Esophagus squamous epithelium (tissue), 5 donors: ENCODE results near the gene CSTF1. TPM values are rescaled to one million over a fixed set of nuclear protein-coding genes. Genes with fewer than 3 reads are reported as not detected.

ENCODE experiments used
- DNase-seq: peaks from one replicate; lab custom pipeline; 2025; lab: John Stamatoyannopoulos, UW
- H3K27ac ChIP-seq, 4 donors: fragments of 200-600 bp; sonication (generic); one replicate each; pipeline ENCODE4 v1.5.1; 2016 to 2019; ENCODE audit warnings: mild to moderate bottlenecking in 1 of 4
- H3K27me3 ChIP-seq, 4 donors: fragments of 200-600 bp; sonication (generic); 1 replicate in 3 of 4; 2 replicates in 1 of 4; pipeline versions ENCODE4 v1.5.1 to v1.6.0; 2017 to 2021; ENCODE audit warnings: antibody characterized with exemption in 1 of 4
- H3K36me3 ChIP-seq, 3 donors: fragments of 200-600 bp; sonication (generic); one replicate each; pipeline ENCODE4 v1.5.1; 2016 to 2019
- H3K4me1 ChIP-seq, 3 donors: fragments of 200-600 bp; sonication (generic); one replicate each; pipeline ENCODE4 v1.5.1; 2017 to 2019
- H3K4me3 ChIP-seq, 4 donors: fragments of 200-600 bp; sonication (generic); 1 replicate in 3 of 4; 2 replicates in 1 of 4; pipeline ENCODE4 v1.5.1; 2016 to 2019; ENCODE audit warnings: mild to moderate bottlenecking in 2 of 4, moderate library complexity in 1 of 4
- H3K9me3 ChIP-seq, 3 donors: fragments of 200-600 bp; sonication (generic); one replicate each; pipeline ENCODE4 v1.5.1; 2016 to 2019
- POLR2A ChIP-seq, 4 donors: fragments of 450-650 bp; IDR thresholded peaks; one replicate each; pipeline ENCODE4 v1.6.1; 2017; ENCODE audit warnings: antibody characterized with exemption in 4 of 4, mild to moderate bottlenecking in 4 of 4, moderate library complexity in 3 of 4
- WGBS, 2 donors: methylation state at CpG; one replicate each; pipeline ENCODE4 v1.1.5; 2018; 5-methylcytosine and 5-hydroxymethylcytosine counted together
- intact Hi-C: fragments of 100-400 bp; cut with DNase I; formaldehyde crosslinking; loops from one replicate; pipeline ENCODE4 v1.15.0; 2022
- total RNA-seq, 4 donors: library from RNA; depleted of rRNA; stranded (reverse); fragments of >200 nt; gene quantifications; one replicate each; pipeline ENCODE4 v1.1.0, GENCODE V29; 2016
- TF ChIP-seq, protein P1 (sequence below), 6 experiments: fragments of 450-650 bp in 4 of 6; fragments of 200-600 bp in 2 of 6; sonication (generic) in 2 of 6; IDR thresholded peaks; one replicate each; pipeline ENCODE4 v1.5.1; 2016 to 2019; ENCODE audit warnings: antibody characterized with exemption in 6 of 6, mild to moderate bottlenecking in 4 of 6, moderate library complexity in 4 of 6
- donor health status: DM: yes; HTN: yes; CAD: no.

Gene CSTF1
- total RNA-seq, 4 donors from 2014 or later = 13.2 to 33.5 (median 24.1) TPM

DNA sequence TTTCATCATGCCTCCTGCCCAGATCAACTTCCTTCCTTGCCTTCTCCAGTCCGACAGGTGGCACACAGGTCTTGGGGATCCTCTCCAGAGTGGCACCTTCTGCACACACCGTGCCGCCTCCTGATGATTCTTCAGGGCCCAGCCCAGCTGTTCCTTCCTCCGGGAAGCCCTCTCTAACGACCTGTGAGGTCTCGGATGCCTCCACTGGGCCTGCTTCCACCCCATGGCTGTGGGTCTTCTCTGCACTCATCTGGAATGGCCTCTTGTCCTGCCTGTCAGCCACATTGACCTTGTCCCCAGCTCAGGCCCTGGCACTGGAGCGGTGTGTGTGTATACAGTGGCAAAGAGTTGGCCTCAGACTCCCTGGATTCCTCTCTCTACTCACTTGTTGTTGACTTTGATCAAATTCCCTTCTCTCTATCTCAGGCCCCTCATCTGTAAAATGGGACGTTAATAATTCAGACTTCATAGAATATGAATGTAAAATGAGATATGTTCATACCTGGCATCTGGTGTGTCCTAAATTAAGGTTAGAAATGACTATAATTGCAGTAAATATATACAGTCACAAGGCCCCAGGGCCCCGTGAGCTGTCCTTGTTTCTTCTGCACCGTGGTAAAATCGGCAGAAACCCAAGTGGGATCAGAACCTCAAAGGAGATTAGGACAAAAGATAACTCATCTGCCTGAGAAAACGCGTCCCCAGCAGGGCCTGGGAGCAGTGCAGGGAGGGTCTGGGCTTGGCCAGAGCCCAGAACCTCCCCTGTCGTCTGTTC lies 32.1 kb upstream of the CSTF1 start:
- 70 to 71% methylated on average over 14 of the region's 14 CpGs for WGBS, 2 donors
- no peak for TF ChIP-seq POLR2A (IDR thresholded peaks at IDR 0.05)
- TF ChIP-seq, protein P1, sequence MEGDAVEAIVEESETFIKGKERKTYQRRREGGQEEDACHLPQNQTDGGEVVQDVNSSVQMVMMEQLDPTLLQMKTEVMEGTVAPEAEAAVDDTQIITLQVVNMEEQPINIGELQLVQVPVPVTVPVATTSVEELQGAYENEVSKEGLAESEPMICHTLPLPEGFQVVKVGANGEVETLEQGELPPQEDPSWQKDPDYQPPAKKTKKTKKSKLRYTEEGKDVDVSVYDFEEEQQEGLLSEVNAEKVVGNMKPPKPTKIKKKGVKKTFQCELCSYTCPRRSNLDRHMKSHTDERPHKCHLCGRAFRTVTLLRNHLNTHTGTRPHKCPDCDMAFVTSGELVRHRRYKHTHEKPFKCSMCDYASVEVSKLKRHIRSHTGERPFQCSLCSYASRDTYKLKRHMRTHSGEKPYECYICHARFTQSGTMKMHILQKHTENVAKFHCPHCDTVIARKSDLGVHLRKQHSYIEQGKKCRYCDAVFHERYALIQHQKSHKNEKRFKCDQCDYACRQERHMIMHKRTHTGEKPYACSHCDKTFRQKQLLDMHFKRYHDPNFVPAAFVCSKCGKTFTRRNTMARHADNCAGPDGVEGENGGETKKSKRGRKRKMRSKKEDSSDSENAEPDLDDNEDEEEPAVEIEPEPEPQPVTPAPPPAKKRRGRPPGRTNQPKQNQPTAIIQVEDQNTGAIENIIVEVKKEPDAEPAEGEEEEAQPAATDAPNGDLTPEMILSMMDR (IDR thresholded peaks at IDR 0.05) = no peak
- H3K36me3 ChIP-seq = peaks cover 0 to 24% (median 2%) of the 10 kb centered on the region in 3 donors
- no peak for DNase-seq
- no peaks in the 10 kb centered on the region for H3K9me3 ChIP-seq
- H3K27ac ChIP-seq = peak overlapping the region; percentile 76 to 94 (median 88)
- intact Hi-C loops = no loop called here
- no peaks in the 10 kb centered on the region for H3K27me3 ChIP-seq
- H3K4me3 ChIP-seq = peak overlapping the region; percentile 69 to 96 (median 94)
- H3K4me1 ChIP-seq = peaks cover 12 to 51% (median 16%) of the 10 kb centered on the region in 3 donors

DNA sequence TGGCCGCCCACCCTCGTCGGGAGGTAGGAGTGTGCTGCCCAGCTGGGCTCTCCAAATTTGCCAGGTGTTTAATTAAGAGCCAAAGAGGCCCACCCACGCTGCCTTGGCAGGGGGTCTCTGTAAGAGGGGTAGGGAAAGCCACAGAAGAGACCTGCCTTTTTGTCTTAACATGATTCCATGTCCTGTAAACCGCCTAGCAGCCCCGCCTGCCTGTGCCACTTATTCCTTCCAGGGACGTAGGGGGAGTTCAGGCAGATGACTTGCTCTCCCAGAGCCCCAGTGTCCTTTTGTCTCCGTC lies 31.6 kb upstream of the CSTF1 start:
- WGBS, 2 donors = 79% methylated on average over 7 to 8 of the region's 8 CpGs
- no peak overlapping the region for H3K4me3 ChIP-seq
- TF ChIP-seq, protein P1 (IDR thresholded peaks at IDR 0.05) = no peak
- TF ChIP-seq POLR2A (IDR thresholded peaks at IDR 0.05) = no peak
- peaks cover 12 to 51% (median 16%) of the 10 kb centered on the region in 3 donors for H3K4me1 ChIP-seq
- peaks cover 0 to 29% (median 8%) of the 10 kb centered on the region in 3 donors for H3K36me3 ChIP-seq
- no peak for DNase-seq
- no peaks in the 10 kb centered on the region for H3K27me3 ChIP-seq
- intact Hi-C loops = no loop called here
- H3K9me3 ChIP-seq = no peaks in the 10 kb centered on the region
- H3K27ac ChIP-seq = no peak overlapping the region

GRCh38 chr20:56361900-56362299 lies 30.5 kb upstream of the CSTF1 start:
- H3K4me3 ChIP-seq = no peak overlapping the region
- no peak for TF ChIP-seq POLR2A (IDR thresholded peaks at IDR 0.05)
- TF ChIP-seq, protein P1 (IDR thresholded peaks at IDR 0.05) = no peak
- H3K36me3 ChIP-seq = peaks cover 0 to 40% (median 9%) of the 10 kb centered on the region in 3 donors
- peaks cover 12 to 47% (median 16%) of the 10 kb centered on the region in 3 donors for H3K4me1 ChIP-seq
- H3K27me3 ChIP-seq = no peaks in the 10 kb centered on the region
- no peak overlapping the region for H3K27ac ChIP-seq
- DNase-seq = no peak
- WGBS, 2 donors = 79 to 87% methylated on average over 5 to 7 of the region's 8 CpGs
- no peaks in the 10 kb centered on the region for H3K9me3 ChIP-seq
- intact Hi-C loops = no loop called here

DNA sequence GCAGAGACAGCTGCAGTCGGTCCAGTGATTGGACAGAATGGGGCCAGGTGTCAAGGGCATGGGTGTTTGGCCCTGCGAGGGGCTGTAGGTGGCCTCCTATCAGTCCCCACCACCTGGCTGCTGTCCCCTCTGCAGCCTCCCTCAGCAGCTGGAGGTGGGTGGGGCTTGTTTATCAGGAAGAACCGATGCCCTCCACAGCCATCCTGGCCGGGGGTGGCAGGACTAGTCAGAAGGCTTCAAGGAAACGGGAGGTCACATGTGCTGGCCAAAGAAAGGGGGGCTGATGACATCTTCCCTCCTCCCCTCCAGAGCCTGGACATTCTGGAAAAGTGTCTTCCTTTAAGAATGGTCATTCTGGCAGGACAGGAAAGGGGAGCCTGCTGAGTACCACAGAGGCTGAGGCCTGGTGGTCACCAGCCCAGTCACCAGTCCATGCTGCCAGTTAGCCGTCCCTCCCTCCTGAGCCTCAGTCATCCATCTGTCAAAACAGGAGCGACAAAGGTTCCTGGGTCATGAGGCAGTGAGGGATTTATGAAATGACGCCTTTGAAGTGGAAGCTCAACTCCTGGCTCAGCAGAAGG lies 29.5 kb upstream of the CSTF1 start:
- DNase-seq = no peak
- 73 to 80% methylated on average over 3 to 4 of the region's 8 CpGs for WGBS, 2 donors
- Histone ChIP-seq H3K27me3 (no peaks in the 10 kb centered on the region), H3K36me3 (peaks cover 0 to 50% (median 13%) of the 10 kb centered on the region in 3 donors), H3K4me1 (peaks cover 12 to 46% (median 16%) of the 10 kb centered on the region in 3 donors), H3K27ac (no peak overlapping the region), H3K4me3 (no peak overlapping the region), H3K9me3 (no peaks in the 10 kb centered on the region)
- TF ChIP-seq, protein P1 (IDR thresholded peaks at IDR 0.05) = no peak
- TF ChIP-seq POLR2A (IDR thresholded peaks at IDR 0.05) = no peak
- intact Hi-C loops = no loop called here

GRCh38 chr20:56363491-56363890 lies 29.0 kb upstream of the CSTF1 start:
- H3K4me3 ChIP-seq = no peak overlapping the region
- intact Hi-C loops = no loop called here
- TF ChIP-seq POLR2A (IDR thresholded peaks at IDR 0.05) = no peak
- TF ChIP-seq, protein P1 (IDR thresholded peaks at IDR 0.05) = no peak
- H3K27ac ChIP-seq = no peak overlapping the region
- WGBS, 2 donors = 78 to 88% methylated on average over 6 of the region's 6 CpGs
- peaks cover 12 to 41% (median 16%) of the 10 kb centered on the region in 3 donors for H3K4me1 ChIP-seq
- no peaks in the 10 kb centered on the region for H3K27me3 ChIP-seq
- H3K9me3 ChIP-seq = no peaks in the 10 kb centered on the region
- no peak for DNase-seq
- peaks cover 0 to 56% (median 13%) of the 10 kb centered on the region in 3 donors for H3K36me3 ChIP-seq
